K562 (cell line): ENCODE data around the gene COMTD1. TPM values are rescaled to one million over a fixed set of nuclear protein-coding genes. Genes with fewer than 3 reads are reported as not detected.

ENCODE experiments used
- ATAC-seq: fragments of 200-7000 bp; cut with Tn5 transposase; 3 replicates; pipeline ENCODE4 v1.9.1; 2020; ENCODE audit warnings: moderate library complexity
- BruUV-seq: library from RNA; stranded (reverse); fragments of 400-500 nt; replicated peaks from 2 replicates; lab custom pipeline; 2021; lab: Mats Ljungman, UMichigan
- CTCF ChIA-PET: fragments of 300-600 bp; formaldehyde crosslinking; extraction: SDS; loops from one replicate; lab custom pipeline; 2021; ENCODE audit warnings: low intra/inter-chr PET ratio; lab: Yijun Ruan, JAX
- POLR2A ChIA-PET: fragments of 300-600, 350-650 bp; sonication (Branson Sonifier 250); formaldehyde crosslinking; extraction: SDS; loops from one replicate; lab custom pipeline; 2021; ENCODE audit warnings: antibody characterized with exemption, inconsistent platforms; lab: Yijun Ruan, JAX
- DNase-seq, 4 experiments: peaks; one replicate each; pipeline versions ENCODE4 v3.0.0 to v3.0.0-alpha.2; 2011 to 2018; ENCODE audit warnings: low spot score in 3 of 4, mixed read lengths in 3 of 4; ENCODE audit errors: extremely low read depth in 1 of 4
- FAIRE-seq: peaks from 2 replicates; lab custom pipeline; 2011; peaks lifted over from hg19 to GRCh38; lab: Jason Lieb, UNC
- H2AFZ ChIP-seq: 2 replicates; pipeline ENCODE4 v1.6.0; 2011; ENCODE audit warnings: low read depth, low read length, control low read depth, inconsistent platforms
- H3K27ac ChIP-seq: fragments of 200-600 bp; 3 replicates; pipeline ENCODE4 v1.8.0; 2011; ENCODE audit warnings: low read depth, mild to moderate bottlenecking, control low read depth, inconsistent platforms, low read length, moderate library complexity, mixed read lengths; ENCODE audit errors: extremely low read depth
- H3K27me3 ChIP-seq, 2 experiments: fragments of 300-600 bp in 1 of 2; 2 replicates in 1 of 2; 3 replicates in 1 of 2; pipeline versions ENCODE4 v1.6.0 to v1.8.0; 2011; ENCODE audit warnings: inconsistent platforms in 2 of 2, low read length in 2 of 2, mild to moderate bottlenecking in 1 of 2, mixed read lengths in 1 of 2, moderate library complexity in 1 of 2; ENCODE audit not compliant: control insufficient read depth in 2 of 2, insufficient read depth in 2 of 2
- H3K36me3 ChIP-seq: fragments of 300-600 bp; 3 replicates; pipeline ENCODE4 v1.8.0; 2011; ENCODE audit warnings: mild to moderate bottlenecking, low read length, inconsistent platforms; ENCODE audit not compliant: control insufficient read depth, insufficient read depth
- H3K4me1 ChIP-seq, 2 experiments: fragments of 200-600 bp in 1 of 2; replicated peaks in 1 of 2; 2 replicates in 1 of 2; 3 replicates in 1 of 2; pipeline versions ENCODE4 v1.5.1 to v1.8.0; 2011; ENCODE audit warnings: inconsistent platforms in 2 of 2, low read length in 2 of 2, mild to moderate bottlenecking in 1 of 2, mixed read lengths in 1 of 2, moderate library complexity in 1 of 2; ENCODE audit not compliant: control insufficient read depth in 2 of 2, insufficient read depth in 2 of 2
- H3K4me2 ChIP-seq: 2 replicates; pipeline ENCODE4 v1.6.1; 2011; ENCODE audit warnings: low read length, control low read depth, inconsistent platforms, mixed read lengths; ENCODE audit not compliant: insufficient read depth
- H3K4me3 ChIP-seq: fragments of 200-600 bp; sonication (generic), shearing (Covaris generic); 2 replicates; pipeline ENCODE4 v1.5.1; 2016; ENCODE audit warnings: control low read depth, inconsistent platforms
- H3K79me2 ChIP-seq: fragments of 200-600 bp; 3 replicates; pipeline ENCODE4 v1.8.0; 2011; ENCODE audit warnings: low read length, inconsistent platforms; ENCODE audit not compliant: control insufficient read depth, insufficient read depth
- H3K9ac ChIP-seq, 2 experiments: 2 replicates each; pipeline versions ENCODE4 v1.6.0 to v1.6.1; 2011; ENCODE audit warnings: low read depth in 2 of 2, low read length in 2 of 2, control low read depth in 1 of 2, inconsistent platforms in 1 of 2, mild to moderate bottlenecking in 1 of 2, mixed read lengths in 1 of 2; ENCODE audit not compliant: insufficient read depth in 1 of 2
- H3K9me1 ChIP-seq: one replicate; pipeline ENCODE4 v1.6.0; 2011; ENCODE audit warnings: inconsistent platforms, mild to moderate bottlenecking, low read length, moderate library complexity; ENCODE audit not compliant: control insufficient read depth, insufficient read depth
- H3K9me3 ChIP-seq: replicated peaks from 2 replicates; pipeline ENCODE4 v1.5.1; 2011; ENCODE audit warnings: low read depth, low read length, inconsistent platforms; ENCODE audit not compliant: control insufficient read depth, insufficient read depth
- H4K20me1 ChIP-seq: replicated peaks from 2 replicates; pipeline ENCODE4 v1.6.1; 2011; ENCODE audit warnings: low read length, inconsistent platforms, mixed read lengths; ENCODE audit not compliant: control insufficient read depth, insufficient read depth
- FIP1L1 ChIP-seq: fragments of 200-400 bp; formaldehyde crosslinking; IDR thresholded peaks from 2 replicates; pipeline ENCODE4 v1.6.1; 2018; ENCODE audit warnings: mild to moderate bottlenecking, low read depth, low read length; ENCODE audit not compliant: poor library complexity, severe bottlenecking
- HNRNPUL1 ChIP-seq: fragments of 200-400 bp; formaldehyde crosslinking; IDR thresholded peaks from 2 replicates; pipeline ENCODE4 v1.6.1; 2017; ENCODE audit warnings: low read length
- WGBS: fragments of 100-300 bp; shearing (Covaris generic); methylation state at CpG from one replicate; pipeline ENCODE4 v1.1.6; 2016; ENCODE audit warnings: low coverage, mixed read lengths; ENCODE audit not compliant: insufficient coverage; ENCODE audit errors: missing lambda C conversion rate; 5-methylcytosine and 5-hydroxymethylcytosine counted together
- in situ Hi-C: fragments of 300-500 bp; cut with MboI; formaldehyde crosslinking; loops from 4 replicates; pipeline ENCODE4 v1.15.0; 2018; ENCODE audit warnings: inconsistent platforms, mixed read lengths
- intact Hi-C: fragments of 100-400 bp; cut with micrococcal nuclease; formaldehyde crosslinking; loops from 2 replicates; pipeline ENCODE4 v1.14.2; 2022
- polyA plus RNA-seq, 8 experiments: library from polyadenylated mRNA; depleted of rRNA in 4 of 8; stranded (reverse) in 5 of 8; unstranded in 3 of 8; fragments of >200 nt; fragmentation: Nextera tagmentation in 2 of 8; fragmentation: Illumina TruSeq in 1 of 8; extraction: Ambion mirVana in 2 of 8; extraction: Trizol in 1 of 8; gene quantifications; 2 replicates each; pipeline versions ENCODE4 v1.2.1 to v1.2.3, GENCODE V29; 2011 to 2014; ENCODE audit warnings: inconsistent platforms in 1 of 8, missing spikeins in 1 of 8
- total RNA-seq, 7 experiments: library from RNA; depleted of rRNA in 6 of 7; stranded (reverse); fragments of >200 nt in 6 of 7; fragmentation: Illumina TruSeq in 2 of 7; extraction: Trizol in 2 of 7; gene quantifications; 2 replicates each; pipeline versions ENCODE4 v1.2.1 to v1.2.3, GENCODE V29; 2011 to 2021; ENCODE audit warnings: low replicate concordance in 1 of 7
- TF ChIP-seq, protein P1 (sequence below): fragments of 250-450 bp; sonication (Bioruptor Pico); IDR thresholded peaks from 2 replicates; pipeline ENCODE4 v1.5.0; 2021; ENCODE audit warnings: mild to moderate bottlenecking, borderline replicate concordance
- TF ChIP-seq, protein P2 (sequence below): fragments of 450-650 bp; formaldehyde crosslinking; IDR thresholded peaks from 2 replicates; pipeline ENCODE4 v1.4.0; 2022; ENCODE audit warnings: mild to moderate bottlenecking, moderate library complexity

Gene COMTD1
- total and polyA plus RNA-seq, 9 of the 15 experiments (the other 6 are each of a cell fraction or from before 2014, with no cell fraction given), result 0.41 to 112 (median 13.7) TPM

DNA sequence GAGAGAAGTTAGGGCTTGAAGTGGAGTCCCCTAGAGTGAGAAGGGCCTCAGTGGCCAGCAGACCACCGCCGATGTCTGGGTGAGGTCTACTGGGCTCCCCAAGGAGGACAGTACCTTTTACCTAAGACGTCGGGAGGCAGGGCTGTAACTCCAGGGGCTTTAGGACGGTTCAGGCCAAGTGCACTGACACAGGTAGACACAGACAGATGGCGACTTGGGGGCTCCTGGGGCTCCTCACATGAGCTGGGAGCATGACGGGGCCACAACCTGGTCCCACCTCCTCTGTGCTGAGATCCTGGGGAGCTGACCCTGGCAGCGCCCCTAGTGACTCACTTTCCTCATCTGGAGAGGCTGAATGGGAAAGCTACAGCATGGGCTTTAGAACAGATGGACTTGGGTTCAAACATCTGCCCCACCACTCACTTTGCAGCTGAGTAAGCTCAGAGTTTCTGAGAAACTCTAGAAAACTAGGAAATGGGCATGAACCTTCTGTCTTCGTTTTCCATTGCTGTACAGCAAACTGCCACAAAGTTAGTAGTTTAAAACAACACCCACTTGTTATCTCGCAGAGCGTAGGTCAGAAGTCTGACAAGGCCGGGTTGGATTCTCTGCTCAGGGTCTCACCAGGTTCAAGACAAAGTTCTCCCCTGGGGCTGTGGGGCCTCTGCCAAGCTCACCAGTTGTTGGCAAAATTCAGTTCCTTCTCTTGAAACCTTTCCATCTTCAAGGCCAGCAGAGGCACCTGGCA, 4.7 kb upstream of the COMTD1 start:
- TF ChIP-seq, protein P1, sequence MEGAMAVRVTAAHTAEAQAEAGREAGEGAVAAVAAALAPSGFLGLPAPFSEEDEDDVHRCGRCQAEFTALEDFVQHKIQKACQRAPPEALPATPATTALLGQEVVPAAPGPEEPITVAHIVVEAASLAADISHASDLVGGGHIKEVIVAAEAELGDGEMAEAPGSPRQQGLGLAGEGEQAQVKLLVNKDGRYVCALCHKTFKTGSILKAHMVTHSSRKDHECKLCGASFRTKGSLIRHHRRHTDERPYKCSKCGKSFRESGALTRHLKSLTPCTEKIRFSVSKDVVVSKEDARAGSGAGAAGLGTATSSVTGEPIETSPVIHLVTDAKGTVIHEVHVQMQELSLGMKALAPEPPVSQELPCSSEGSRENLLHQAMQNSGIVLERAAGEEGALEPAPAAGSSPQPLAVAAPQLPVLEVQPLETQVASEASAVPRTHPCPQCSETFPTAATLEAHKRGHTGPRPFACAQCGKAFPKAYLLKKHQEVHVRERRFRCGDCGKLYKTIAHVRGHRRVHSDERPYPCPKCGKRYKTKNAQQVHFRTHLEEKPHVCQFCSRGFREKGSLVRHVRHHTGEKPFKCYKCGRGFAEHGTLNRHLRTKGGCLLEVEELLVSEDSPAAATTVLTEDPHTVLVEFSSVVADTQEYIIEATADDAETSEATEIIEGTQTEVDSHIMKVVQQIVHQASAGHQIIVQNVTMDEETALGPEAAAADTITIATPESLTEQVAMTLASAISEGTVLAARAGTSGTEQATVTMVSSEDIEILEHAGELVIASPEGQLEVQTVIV (CRISPR knock-in tag), result no peak
- TF ChIP-seq, protein P2, sequence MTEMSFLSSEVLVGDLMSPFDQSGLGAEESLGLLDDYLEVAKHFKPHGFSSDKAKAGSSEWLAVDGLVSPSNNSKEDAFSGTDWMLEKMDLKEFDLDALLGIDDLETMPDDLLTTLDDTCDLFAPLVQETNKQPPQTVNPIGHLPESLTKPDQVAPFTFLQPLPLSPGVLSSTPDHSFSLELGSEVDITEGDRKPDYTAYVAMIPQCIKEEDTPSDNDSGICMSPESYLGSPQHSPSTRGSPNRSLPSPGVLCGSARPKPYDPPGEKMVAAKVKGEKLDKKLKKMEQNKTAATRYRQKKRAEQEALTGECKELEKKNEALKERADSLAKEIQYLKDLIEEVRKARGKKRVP, result no peak
- no peak for TF ChIP-seq HNRNPUL1
- no peak for TF ChIP-seq FIP1L1
- Histone ChIP-seq H4K20me1 (no peaks in the 10 kb centered on the region), H3K79me2 (peaks cover under 1% of the 10 kb centered on the region; the same call in 2 of the 3 replicates), H3K27ac (no peak overlapping the region), H2AFZ (peak overlapping the region; percentile 64), H3K4me1 (peaks cover 15 to 36% of the 10 kb centered on the region in 2 experiments; a peak in 4 of 5 replicates), H3K9me3 (no peaks in the 10 kb centered on the region), H3K9ac (peak overlapping the region in 1 of 2 experiments; percentile 29; a peak in 1 of 4 replicates), H3K4me3 (no peak overlapping the region), H3K9me1 (no peaks in the 10 kb centered on the region), H3K36me3 (no peaks in the 10 kb centered on the region), H3K4me2 (no peak overlapping the region), H3K27me3 (no peaks in the 10 kb centered on the region)
- ATAC-seq (no peak), DNase-seq (peak in 1 of 4 experiments; percentile 30), FAIRE-seq (peak; percentile 52)
- 43% methylated on average over 12 of the region's 12 CpGs for WGBS
- intact Hi-C loops (no loop called here), in situ Hi-C loops (no loop called here)
- POLR2A ChIA-PET, result interaction anchor here (0.6 to 1.2 kb wide), 4 partner anchors 10 to 996 kb away, joined by 3 to 4 read pairs (median 3); no protein-coding TSS in a partner anchor
- CTCF ChIA-PET, result no interaction called here
- no TSS peak for BruUV-seq
